DND-41 (cell line): ENCODE results near the gene MYH11.
"Not testable (repeated sequence)": the region's sequence is repeated elsewhere in the genome, so short reads cannot be mapped to it uniquely, and the experiment has no call there.

Experiments
- ATAC-seq: fragments of 200-7000 bp; cut with Tn5 transposase; 3 replicates; pipeline ENCODE4 v1.9.1; 2021; ENCODE audit warnings: low read depth; ENCODE audit not compliant: insufficient read depth
- DNase-seq: peaks from one replicate; pipeline ENCODE4 v3.0.0-alpha.2; 2020
- H2AFZ ChIP-seq: 2 replicates; pipeline ENCODE4 v1.6.0; 2012; ENCODE audit warnings: low read depth, low read length
- H3K27ac ChIP-seq: 2 replicates; pipeline ENCODE4 v1.5.1; 2012; ENCODE audit warnings: low read length, inconsistent platforms
- H3K27me3 ChIP-seq: fragments of 200-600 bp; sonication (generic); 2 replicates; pipeline ENCODE4 v1.6.0; 2012; ENCODE audit warnings: low read length, mild to moderate bottlenecking, inconsistent platforms; ENCODE audit not compliant: insufficient read depth, poor library complexity
- H3K36me3 ChIP-seq: 2 replicates; pipeline ENCODE4 v1.5.1; 2012; ENCODE audit warnings: low read length, inconsistent platforms; ENCODE audit not compliant: insufficient read depth
- H3K4me1 ChIP-seq: 2 replicates; pipeline ENCODE4 v1.5.1; 2012; ENCODE audit warnings: mild to moderate bottlenecking, low read length; ENCODE audit not compliant: insufficient read depth
- H3K4me2 ChIP-seq: 2 replicates; pipeline ENCODE4 v1.6.0; 2012; ENCODE audit warnings: mild to moderate bottlenecking, moderate library complexity, low read length, inconsistent platforms; ENCODE audit not compliant: insufficient read depth
- H3K4me3 ChIP-seq, 2 experiments: fragments of 200-600 bp in 1 of 2; shearing (Covaris generic) in 1 of 2; 2 replicates each; pipeline ENCODE4 v1.5.1; 2012 to 2016; ENCODE audit warnings: inconsistent platforms in 2 of 2, low read length in 2 of 2, mild to moderate bottlenecking in 2 of 2, low read depth in 1 of 2, moderate library complexity in 1 of 2
- H3K79me2 ChIP-seq: 2 replicates; pipeline ENCODE4 v1.6.0; 2012; ENCODE audit warnings: low read length, inconsistent platforms; ENCODE audit not compliant: insufficient read depth
- H3K9ac ChIP-seq: 2 replicates; pipeline ENCODE4 v1.6.0; 2012; ENCODE audit warnings: low read depth, mild to moderate bottlenecking, inconsistent platforms, low read length, moderate library complexity
- H3K9me3 ChIP-seq: 2 replicates; pipeline ENCODE4 v1.5.1; 2012; ENCODE audit warnings: low read length, moderate library complexity, mild to moderate bottlenecking, inconsistent platforms; ENCODE audit not compliant: insufficient read depth, severe bottlenecking
- H4K20me1 ChIP-seq: 2 replicates; pipeline ENCODE4 v1.6.0; 2012; ENCODE audit warnings: low read length; ENCODE audit not compliant: insufficient read depth
- EZH2 ChIP-seq: IDR thresholded peaks from 3 replicates; pipeline ENCODE4 v1.6.1; 2012; ENCODE audit warnings: borderline replicate concordance, low read depth, mild to moderate bottlenecking, moderate library complexity, low read length, inconsistent platforms; ENCODE audit not compliant: severe bottlenecking
- TF ChIP-seq, protein P1 (sequence below): IDR thresholded peaks from 2 replicates; pipeline ENCODE4 v1.5.1; 2012; ENCODE audit warnings: borderline replicate concordance, low read length, moderate library complexity, mild to moderate bottlenecking; ENCODE audit not compliant: poor library complexity, severe bottlenecking; ENCODE audit errors: extremely low read depth

The MYH11 gene

DNA sequence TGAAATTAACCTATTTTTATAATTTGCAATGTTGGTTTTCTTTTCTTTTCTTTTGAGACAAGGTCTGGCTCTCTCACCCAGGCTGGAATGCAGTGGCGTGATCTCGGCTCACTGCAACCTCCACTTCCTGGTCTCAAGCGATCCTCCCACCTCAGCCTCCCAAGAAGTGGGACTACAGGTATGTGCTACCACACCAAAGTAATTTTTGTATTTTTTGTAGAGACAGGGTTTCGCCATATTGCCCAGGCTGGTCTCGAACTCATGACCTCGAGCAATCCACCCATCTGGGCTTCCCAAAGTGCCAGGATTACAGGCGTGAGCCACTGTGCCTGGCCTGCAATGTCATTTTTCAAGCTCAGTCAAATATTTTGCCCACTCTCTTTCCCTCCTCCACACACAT is 36.0 kb downstream of the MYH11 start:
- no peaks in the 10 kb centered on the region for H3K4me1 ChIP-seq
- no peak overlapping the region for H3K9ac ChIP-seq
- no peak for ATAC-seq
- H3K9me3 ChIP-seq: peaks cover 8% of the 10 kb centered on the region
- no peaks in the 10 kb centered on the region for H3K79me2 ChIP-seq
- H4K20me1 ChIP-seq: no peaks in the 10 kb centered on the region
- TF ChIP-seq, protein P1, sequence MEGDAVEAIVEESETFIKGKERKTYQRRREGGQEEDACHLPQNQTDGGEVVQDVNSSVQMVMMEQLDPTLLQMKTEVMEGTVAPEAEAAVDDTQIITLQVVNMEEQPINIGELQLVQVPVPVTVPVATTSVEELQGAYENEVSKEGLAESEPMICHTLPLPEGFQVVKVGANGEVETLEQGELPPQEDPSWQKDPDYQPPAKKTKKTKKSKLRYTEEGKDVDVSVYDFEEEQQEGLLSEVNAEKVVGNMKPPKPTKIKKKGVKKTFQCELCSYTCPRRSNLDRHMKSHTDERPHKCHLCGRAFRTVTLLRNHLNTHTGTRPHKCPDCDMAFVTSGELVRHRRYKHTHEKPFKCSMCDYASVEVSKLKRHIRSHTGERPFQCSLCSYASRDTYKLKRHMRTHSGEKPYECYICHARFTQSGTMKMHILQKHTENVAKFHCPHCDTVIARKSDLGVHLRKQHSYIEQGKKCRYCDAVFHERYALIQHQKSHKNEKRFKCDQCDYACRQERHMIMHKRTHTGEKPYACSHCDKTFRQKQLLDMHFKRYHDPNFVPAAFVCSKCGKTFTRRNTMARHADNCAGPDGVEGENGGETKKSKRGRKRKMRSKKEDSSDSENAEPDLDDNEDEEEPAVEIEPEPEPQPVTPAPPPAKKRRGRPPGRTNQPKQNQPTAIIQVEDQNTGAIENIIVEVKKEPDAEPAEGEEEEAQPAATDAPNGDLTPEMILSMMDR: no peak
- no peak for TF ChIP-seq EZH2
- no peaks in the 10 kb centered on the region for H3K36me3 ChIP-seq
- H3K4me2 ChIP-seq: no peak overlapping the region
- DNase-seq: no peak
- peaks cover 3% of the 10 kb centered on the region for H3K27me3 ChIP-seq
- no peak overlapping the region for H3K4me3 ChIP-seq
- no peak overlapping the region for H3K27ac ChIP-seq
- no peak overlapping the region for H2AFZ ChIP-seq

DNA sequence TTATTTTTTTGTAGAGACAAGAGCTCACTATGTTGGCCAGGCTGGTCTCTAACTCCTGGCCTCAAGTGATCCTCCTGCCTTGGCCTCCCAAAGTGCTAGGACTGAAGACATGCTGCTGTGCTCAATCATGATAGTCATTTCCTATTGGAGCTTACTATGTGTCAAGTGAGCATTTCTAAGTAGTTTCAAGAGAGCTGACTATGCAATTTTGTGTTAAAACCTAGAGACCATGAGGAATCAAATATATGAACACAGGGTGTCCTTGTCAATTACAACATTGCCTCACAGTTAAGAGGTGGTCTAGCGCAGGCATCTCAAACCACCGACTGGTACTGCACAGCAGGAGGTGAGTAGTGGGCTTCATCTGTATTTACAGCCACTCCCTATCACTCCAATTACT is 37.8 kb downstream of the MYH11 start:
- no peaks in the 10 kb centered on the region for H3K4me1 ChIP-seq
- no peaks in the 10 kb centered on the region for H4K20me1 ChIP-seq
- DNase-seq (no peak), ATAC-seq (no peak)
- H3K4me3 ChIP-seq: no peak overlapping the region
- peaks cover 3% of the 10 kb centered on the region for H3K27me3 ChIP-seq
- no peak overlapping the region for H3K27ac ChIP-seq
- no peaks in the 10 kb centered on the region for H3K79me2 ChIP-seq
- no peak overlapping the region for H3K9ac ChIP-seq
- peaks cover 8% of the 10 kb centered on the region for H3K9me3 ChIP-seq
- no peaks in the 10 kb centered on the region for H3K36me3 ChIP-seq
- TF ChIP-seq, protein P1: no peak
- no peak for TF ChIP-seq EZH2
- H2AFZ ChIP-seq: no peak overlapping the region
- no peak overlapping the region for H3K4me2 ChIP-seq

DNA sequence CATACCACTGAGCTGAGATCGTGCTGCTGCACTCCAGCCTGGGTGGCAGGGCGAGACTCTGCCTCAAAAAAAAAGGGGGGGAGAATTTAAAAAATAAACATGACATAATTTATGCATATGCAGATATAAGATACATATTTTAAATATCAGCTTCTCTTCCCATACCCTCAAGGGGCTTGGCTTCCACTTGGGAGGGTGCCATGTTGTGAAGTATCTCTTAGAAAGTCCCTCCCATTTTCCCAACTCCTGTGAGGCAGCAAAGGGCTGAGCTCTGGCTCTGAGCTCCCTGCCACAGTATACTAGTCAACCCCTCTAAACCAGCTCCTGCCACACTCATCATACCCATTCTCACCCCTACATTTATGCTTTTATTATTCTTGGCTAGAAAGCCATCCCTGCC is 39.4 kb downstream of the MYH11 start:
- Histone ChIP-seq H3K36me3 (no peaks in the 10 kb centered on the region), H2AFZ (no peak overlapping the region), H4K20me1 (no peaks in the 10 kb centered on the region), H3K27me3 (peaks cover 3% of the 10 kb centered on the region), H3K79me2 (no peaks in the 10 kb centered on the region), H3K27ac (no peak overlapping the region), H3K4me2 (no peak overlapping the region), H3K9me3 (peaks cover 8% of the 10 kb centered on the region), H3K4me3 (no peak overlapping the region), H3K4me1 (no peaks in the 10 kb centered on the region), H3K9ac (no peak overlapping the region)
- ATAC-seq (no peak), DNase-seq (no peak)
- TF ChIP-seq EZH2: no peak
- TF ChIP-seq, protein P1: no peak

DNA sequence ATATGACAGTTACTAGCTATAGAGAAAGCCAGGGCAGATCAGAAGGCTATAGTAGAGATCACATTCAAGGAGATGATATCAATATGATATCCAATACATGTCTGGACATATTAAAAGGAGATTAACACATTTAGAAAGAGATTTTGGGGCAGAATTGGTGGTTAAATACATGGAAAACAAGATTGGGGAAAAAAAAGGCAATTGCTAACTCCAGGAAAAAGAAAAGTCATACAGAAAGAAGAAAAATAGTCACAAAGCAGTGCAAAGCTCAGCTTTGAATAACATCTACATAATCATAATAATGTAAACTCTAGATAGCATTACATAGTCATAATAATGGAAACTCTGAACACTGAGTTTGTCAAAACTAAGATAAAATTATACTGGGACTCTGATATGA is 40.6 kb downstream of the MYH11 start:
- Histone ChIP-seq H4K20me1 (no peaks in the 10 kb centered on the region), H3K79me2 (no peaks in the 10 kb centered on the region), H3K4me1 (no peaks in the 10 kb centered on the region), H3K36me3 (no peaks in the 10 kb centered on the region), H3K9ac (no peak overlapping the region), H2AFZ (no peak overlapping the region), H3K27ac (no peak overlapping the region), H3K4me2 (no peak overlapping the region), H3K27me3 (peaks cover 3% of the 10 kb centered on the region), H3K4me3 (no peak overlapping the region), H3K9me3 (peaks cover 8% of the 10 kb centered on the region)
- TF ChIP-seq, protein P1: no peak
- TF ChIP-seq EZH2: no peak
- ATAC-seq (no peak), DNase-seq (no peak)

DNA sequence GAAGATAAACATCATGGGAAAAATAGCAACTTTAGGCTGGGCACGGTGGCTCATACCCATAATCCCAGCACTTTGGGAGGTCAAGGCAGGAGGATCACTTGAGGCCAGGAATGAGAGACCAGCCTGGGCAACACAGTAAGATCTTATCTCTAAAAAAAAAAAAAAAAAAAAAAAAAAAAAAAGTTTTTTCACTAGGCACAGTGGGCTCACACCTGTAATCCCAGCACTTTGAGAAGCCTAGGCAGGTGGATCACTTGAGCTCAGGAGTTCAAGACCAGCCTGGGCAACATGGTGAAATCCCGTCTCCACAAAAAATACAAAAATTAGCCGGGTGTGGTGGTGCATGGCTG is 44.5 kb downstream of the MYH11 start:
- H3K9me3 ChIP-seq, H3K27ac ChIP-seq, DNase-seq, H3K79me2 ChIP-seq, H4K20me1 ChIP-seq, H3K36me3 ChIP-seq, ATAC-seq, H3K4me1 ChIP-seq, H3K27me3 ChIP-seq, H3K4me3 ChIP-seq, H2AFZ ChIP-seq, H3K4me2 ChIP-seq, H3K9ac ChIP-seq: not testable (repeated sequence)
